DOHH2 (cell line): ENCODE measurements around the gene CES3.

ENCODE experiments used
- H3F3A ChIP-seq: fragments of 200-600 bp; sonication (generic), shearing (Covaris generic); 2 replicates; pipeline ENCODE4 v1.6.0; 2016; ENCODE audit warnings: antibody characterized with exemption, mild to moderate bottlenecking; ENCODE audit not compliant: control insufficient read depth, insufficient read depth
- H3K27ac ChIP-seq: fragments of 200-600 bp; sonication (generic); 2 replicates; pipeline ENCODE4 v1.5.1; 2014; ENCODE audit warnings: low read depth, mild to moderate bottlenecking, low read length, moderate library complexity
- H3K27me3 ChIP-seq: fragments of 200-600 bp; sonication (generic); 2 replicates; pipeline ENCODE4 v1.6.1; 2014; ENCODE audit warnings: mild to moderate bottlenecking, low read length, mixed read lengths; ENCODE audit not compliant: control insufficient read depth
- H3K36me3 ChIP-seq: fragments of 200-600 bp; sonication (generic); 2 replicates; pipeline ENCODE4 v1.6.1; 2014; ENCODE audit warnings: mild to moderate bottlenecking, low read length, moderate library complexity, mixed read lengths; ENCODE audit not compliant: control insufficient read depth
- H3K4me1 ChIP-seq: fragments of 200-600 bp; sonication (generic); 2 replicates; pipeline ENCODE4 v1.6.1; 2014; ENCODE audit warnings: mild to moderate bottlenecking, low read length, mixed read lengths; ENCODE audit not compliant: control insufficient read depth
- H3K4me2 ChIP-seq: fragments of 200-600 bp; sonication (generic); 2 replicates; pipeline ENCODE4 v1.6.0; 2014; ENCODE audit warnings: mild to moderate bottlenecking, low read length, moderate library complexity
- H3K4me3 ChIP-seq: fragments of 200-600 bp; sonication (generic); 2 replicates; pipeline ENCODE4 v1.5.1; 2014; ENCODE audit warnings: mild to moderate bottlenecking, low read length, mixed read lengths
- H3K79me2 ChIP-seq: fragments of 200-600 bp; sonication (generic); 2 replicates; pipeline ENCODE4 v1.6.1; 2014; ENCODE audit warnings: mild to moderate bottlenecking, low read length, mixed read lengths; ENCODE audit not compliant: control insufficient read depth
- H3K9me2 ChIP-seq: fragments of 200-600 bp; sonication (generic); replicated peaks from 2 replicates; pipeline ENCODE4 v1.6.1; 2014; ENCODE audit warnings: mild to moderate bottlenecking, low read length, mixed read lengths; ENCODE audit not compliant: control insufficient read depth
- H3K9me3 ChIP-seq: fragments of 200-600 bp; sonication (generic); 2 replicates; pipeline ENCODE4 v1.6.1; 2014; ENCODE audit warnings: antibody characterized with exemption, low read length, mixed read lengths; ENCODE audit not compliant: control insufficient read depth, insufficient read depth
- H4K20me1 ChIP-seq: fragments of 200-600 bp; sonication (generic); 2 replicates; pipeline ENCODE4 v1.6.0; 2014; ENCODE audit warnings: low read depth, mild to moderate bottlenecking, antibody characterized with exemption, low read length, moderate library complexity; ENCODE audit not compliant: control insufficient read depth, insufficient read depth
- EZH2phosphoT487 ChIP-seq: fragments of 200-600 bp; sonication (generic); IDR thresholded peaks from 2 replicates; pipeline ENCODE4 v1.6.1; 2017; ENCODE audit warnings: borderline replicate concordance, mild to moderate bottlenecking, antibody characterized with exemption, low read length, moderate library complexity, mixed read lengths
- TF ChIP-seq, protein P1 (sequence below): fragments of 200-600 bp; sonication (generic); IDR thresholded peaks from one replicate; pipeline ENCODE4 v1.5.1; 2014; ENCODE audit warnings: antibody characterized with exemption, mild to moderate bottlenecking, low read depth, low read length; ENCODE audit not compliant: poor library complexity, severe bottlenecking

The CES3 gene

DNA sequence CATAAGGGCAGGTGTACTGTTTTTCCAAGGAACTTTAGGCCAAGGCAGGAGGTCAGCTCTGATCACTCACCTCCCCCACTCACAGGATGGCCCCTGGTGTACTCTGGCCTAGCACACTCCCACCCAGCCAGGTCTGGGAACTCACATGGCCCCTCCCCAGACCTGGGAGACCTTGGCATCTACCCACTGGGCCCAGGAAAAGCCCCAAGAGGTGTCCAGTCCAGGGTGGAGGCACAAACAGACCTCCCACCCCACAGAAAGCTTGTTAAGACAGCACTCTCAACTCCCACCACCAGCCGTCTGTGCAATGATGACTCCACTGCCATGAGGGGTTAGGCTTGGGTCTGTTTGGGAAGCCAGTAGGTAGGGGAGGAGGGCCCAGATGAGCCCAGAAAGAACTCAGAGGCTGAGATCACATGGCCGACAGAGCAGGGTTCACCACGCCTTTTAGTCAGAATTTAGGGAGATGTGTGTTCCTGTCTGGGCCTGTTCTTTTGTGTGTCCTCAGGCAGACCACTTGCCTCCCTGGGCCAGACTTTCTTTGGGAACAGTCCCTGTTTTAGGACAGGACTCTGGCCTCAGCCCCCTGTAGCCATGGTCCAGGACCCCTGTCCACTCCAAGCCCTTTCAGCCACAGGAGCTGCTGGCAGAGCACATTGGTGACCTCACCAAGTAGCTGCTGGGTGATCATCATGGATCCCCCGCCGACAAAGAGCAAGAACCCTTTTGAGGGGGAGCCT, 55.8 kb downstream of the CES3 start:
- TF ChIP-seq, protein P1, sequence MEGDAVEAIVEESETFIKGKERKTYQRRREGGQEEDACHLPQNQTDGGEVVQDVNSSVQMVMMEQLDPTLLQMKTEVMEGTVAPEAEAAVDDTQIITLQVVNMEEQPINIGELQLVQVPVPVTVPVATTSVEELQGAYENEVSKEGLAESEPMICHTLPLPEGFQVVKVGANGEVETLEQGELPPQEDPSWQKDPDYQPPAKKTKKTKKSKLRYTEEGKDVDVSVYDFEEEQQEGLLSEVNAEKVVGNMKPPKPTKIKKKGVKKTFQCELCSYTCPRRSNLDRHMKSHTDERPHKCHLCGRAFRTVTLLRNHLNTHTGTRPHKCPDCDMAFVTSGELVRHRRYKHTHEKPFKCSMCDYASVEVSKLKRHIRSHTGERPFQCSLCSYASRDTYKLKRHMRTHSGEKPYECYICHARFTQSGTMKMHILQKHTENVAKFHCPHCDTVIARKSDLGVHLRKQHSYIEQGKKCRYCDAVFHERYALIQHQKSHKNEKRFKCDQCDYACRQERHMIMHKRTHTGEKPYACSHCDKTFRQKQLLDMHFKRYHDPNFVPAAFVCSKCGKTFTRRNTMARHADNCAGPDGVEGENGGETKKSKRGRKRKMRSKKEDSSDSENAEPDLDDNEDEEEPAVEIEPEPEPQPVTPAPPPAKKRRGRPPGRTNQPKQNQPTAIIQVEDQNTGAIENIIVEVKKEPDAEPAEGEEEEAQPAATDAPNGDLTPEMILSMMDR = no peak
- TF ChIP-seq EZH2phosphoT487 = no peak
- Histone ChIP-seq H3K9me3 (no peaks in the 10 kb centered on the region), H4K20me1 (no peaks in the 10 kb centered on the region), H3K36me3 (no peaks in the 10 kb centered on the region), H3K4me3 (no peak overlapping the region), H3K4me1 (peaks cover 28% of the 10 kb centered on the region), H3K9me2 (no peaks in the 10 kb centered on the region), H3K27ac (no peak overlapping the region), H3K4me2 (no peak overlapping the region), H3K79me2 (no peaks in the 10 kb centered on the region), H3K27me3 (peaks cover 14% of the 10 kb centered on the region), H3F3A (peaks cover 3% of the 10 kb centered on the region; the same call in 1 of the 2 replicates)

DNA sequence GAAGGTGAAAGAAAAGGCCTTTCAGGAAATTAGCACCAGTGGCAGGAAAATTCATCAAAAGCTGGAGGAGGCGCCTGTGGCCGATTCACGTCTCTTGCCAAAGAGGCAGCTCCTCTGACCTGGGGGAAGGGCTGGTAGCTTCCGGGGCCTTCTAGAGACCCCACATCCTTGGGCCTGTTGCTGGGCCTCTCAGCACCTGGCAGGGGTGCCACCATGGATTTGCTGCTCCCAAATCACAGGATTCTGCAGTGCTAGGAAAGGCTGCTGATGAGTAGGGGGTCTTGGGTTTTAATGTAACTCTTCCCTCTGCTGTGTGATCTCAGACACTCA, 56.3 kb downstream of the CES3 start:
- H3K4me3 ChIP-seq = no peak overlapping the region
- H3K27me3 ChIP-seq = peaks cover 14% of the 10 kb centered on the region
- H3K36me3 ChIP-seq = no peaks in the 10 kb centered on the region
- H3K79me2 ChIP-seq = no peaks in the 10 kb centered on the region
- H3F3A ChIP-seq = peaks cover 3% of the 10 kb centered on the region; the same call in 1 of the 2 replicates
- no peaks in the 10 kb centered on the region for H4K20me1 ChIP-seq
- H3K27ac ChIP-seq = no peak overlapping the region
- H3K4me2 ChIP-seq = no peak overlapping the region
- no peak for TF ChIP-seq EZH2phosphoT487
- TF ChIP-seq, protein P1 = no peak
- H3K9me3 ChIP-seq = no peaks in the 10 kb centered on the region
- no peaks in the 10 kb centered on the region for H3K9me2 ChIP-seq
- H3K4me1 ChIP-seq = peaks cover 28% of the 10 kb centered on the region

DNA sequence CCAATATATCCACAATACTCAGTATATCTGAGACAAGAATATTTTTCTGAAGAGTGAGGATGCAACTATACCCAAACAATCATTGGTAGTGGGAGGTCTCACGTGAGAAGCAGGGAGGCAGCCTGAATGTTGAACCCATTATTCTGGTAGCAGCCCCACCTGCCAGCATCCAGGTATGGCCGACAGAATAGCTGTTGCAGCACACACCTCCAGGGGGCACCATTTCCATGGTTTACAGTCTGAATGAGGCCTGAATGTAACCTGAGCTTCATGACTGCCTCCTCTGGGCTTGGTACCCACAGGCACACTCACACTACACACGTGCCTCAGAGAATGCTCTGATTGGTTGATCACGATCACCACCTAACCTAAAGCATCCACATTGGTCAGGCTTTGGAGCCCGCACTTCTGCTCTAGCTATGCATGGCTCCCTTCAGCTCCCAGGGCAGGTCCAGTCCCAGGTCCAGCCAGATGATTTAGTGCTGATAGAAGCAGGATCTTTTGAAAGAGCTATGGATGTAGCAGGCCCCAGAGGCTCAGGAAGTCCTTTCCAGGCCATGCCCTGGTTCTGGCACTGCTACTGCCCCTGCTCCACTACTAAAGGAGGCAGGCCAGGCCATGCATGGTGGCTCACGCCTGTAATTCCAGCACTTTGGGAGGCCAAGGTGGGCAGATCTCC, 56.9 kb downstream of the CES3 start:
- peaks cover 28% of the 10 kb centered on the region for H3K4me1 ChIP-seq
- no peak overlapping the region for H3K27ac ChIP-seq

More for the DNA sequence above, 56.9 kb downstream of the CES3 start:
- Histone ChIP-seq H3K9me2 (no peaks in the 10 kb centered on the region), H3K9me3 (no peaks in the 10 kb centered on the region), H3K4me2 (peak overlapping the region; percentile 17; the same call in 1 of the 2 replicates), H4K20me1 (no peaks in the 10 kb centered on the region), H3K79me2 (no peaks in the 10 kb centered on the region), H3F3A (peaks cover 3% of the 10 kb centered on the region; the same call in 1 of the 2 replicates), H3K36me3 (no peaks in the 10 kb centered on the region), H3K4me3 (no peak overlapping the region), H3K27me3 (peaks cover 14% of the 10 kb centered on the region)
- TF ChIP-seq EZH2phosphoT487 = no peak
- TF ChIP-seq, protein P1 = peak; percentile 93
